GM18526 (cell line): ENCODE results near the gene SMURF2.
A peak's percentile ranks its signal among the peaks of the same experiment; 100 is the strongest.

ENCODE experiments used
- POLR2A ChIP-seq: IDR thresholded peaks from 3 replicates; pipeline ENCODE4 v1.6.1; 2011; ENCODE audit not compliant: insufficient read length; ENCODE audit errors: extremely low read depth

SMURF2 gene

GRCh38 chr17:64608571-64608981, 53.5 kb downstream of the SMURF2 start:
- no peak for TF ChIP-seq POLR2A

GRCh38 chr17:64607862-64608565, 54.1 kb downstream of the SMURF2 start:
- no peak for TF ChIP-seq POLR2A

DNA sequence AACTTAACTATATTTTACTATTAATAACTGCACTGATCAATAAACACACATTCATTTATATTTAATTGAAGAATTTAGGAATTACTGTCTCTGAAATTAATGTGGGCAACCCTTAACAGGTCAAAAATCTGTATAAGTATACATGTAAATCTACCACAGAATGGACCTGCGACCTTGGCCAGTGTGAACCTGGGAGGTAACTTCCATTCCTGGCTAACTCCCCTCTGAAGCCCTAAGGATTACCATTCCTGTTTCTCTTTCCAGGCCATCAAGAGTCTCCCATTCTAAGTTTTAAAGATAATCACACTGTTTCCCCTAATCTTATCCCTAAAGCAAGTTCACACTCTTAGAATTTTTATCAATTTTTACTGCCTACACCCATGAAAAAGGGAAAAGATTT, 58.1 kb downstream of the SMURF2 start:
- TF ChIP-seq POLR2A: no peak

DNA sequence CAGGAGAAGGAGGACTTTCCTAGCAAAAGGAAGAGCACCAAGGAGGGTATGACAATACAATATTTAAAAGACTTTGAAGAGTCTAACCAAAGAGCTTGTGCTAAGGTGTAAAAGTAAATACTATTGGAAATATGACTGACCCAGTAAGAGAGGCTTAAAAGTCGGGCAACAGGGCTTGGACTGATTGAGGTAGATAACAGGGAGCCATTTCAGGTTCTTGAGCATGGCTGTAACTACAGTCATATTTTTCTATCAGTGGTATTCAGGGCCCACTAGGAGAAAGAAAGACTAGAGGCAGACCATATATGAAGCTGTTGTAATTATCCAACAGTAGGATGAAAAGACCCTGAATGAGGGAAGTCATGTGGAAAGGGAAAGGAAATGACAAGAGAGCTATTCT, 62.3 kb downstream of the SMURF2 start:
- no peak for TF ChIP-seq POLR2A

GRCh38 chr17:64599187-64599676, 62.9 kb downstream of the SMURF2 start:
- TF ChIP-seq POLR2A: peak; percentile 25

DNA sequence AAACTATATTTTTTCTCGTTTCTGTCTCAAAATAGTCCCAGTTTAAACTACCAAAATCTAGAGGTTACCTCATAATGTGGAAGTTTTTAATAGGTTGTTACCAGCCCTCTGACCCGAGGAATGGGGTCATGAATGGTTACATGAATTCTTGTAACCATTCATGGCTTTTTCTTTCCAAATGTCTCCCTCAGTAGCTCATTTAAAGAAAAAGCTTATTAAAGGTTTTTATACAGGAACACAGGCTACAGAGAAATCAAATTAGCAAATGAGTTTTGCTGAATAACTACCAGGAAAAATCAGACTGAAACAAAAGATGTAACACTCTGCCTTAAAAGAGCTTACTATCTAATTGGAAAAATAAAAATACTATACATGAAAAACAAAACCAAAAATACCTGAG, 63.4 kb downstream of the SMURF2 start:
- no peak for TF ChIP-seq POLR2A

- TF ChIP-seq POLR2A: no peak
Measured at GRCh38 chr17:64596988-64597387, 65.1 kb downstream of the SMURF2 start.

GRCh38 chr17:64596439-64596838, 65.7 kb downstream of the SMURF2 start:
- TF ChIP-seq POLR2A: no peak

DNA sequence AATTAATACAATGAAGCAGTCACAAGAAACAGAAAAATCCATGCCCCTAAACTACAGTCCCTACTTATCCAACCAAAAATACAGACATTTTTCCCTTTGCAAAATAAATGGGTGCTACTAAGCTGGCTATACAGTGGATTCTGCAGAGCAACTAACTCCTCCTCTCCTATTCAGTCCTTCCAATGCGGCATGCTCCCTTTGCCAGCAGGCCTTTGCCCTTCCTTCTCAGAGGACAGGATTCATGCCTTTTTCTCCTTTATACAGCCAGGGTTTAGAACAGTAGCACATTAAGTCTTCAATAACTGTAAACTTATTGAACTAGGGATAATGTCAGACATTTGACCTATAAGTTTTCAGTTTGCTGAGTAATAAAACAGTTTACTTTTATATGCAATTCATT, 70.2 kb downstream of the SMURF2 start:
- no peak for TF ChIP-seq POLR2A

DNA sequence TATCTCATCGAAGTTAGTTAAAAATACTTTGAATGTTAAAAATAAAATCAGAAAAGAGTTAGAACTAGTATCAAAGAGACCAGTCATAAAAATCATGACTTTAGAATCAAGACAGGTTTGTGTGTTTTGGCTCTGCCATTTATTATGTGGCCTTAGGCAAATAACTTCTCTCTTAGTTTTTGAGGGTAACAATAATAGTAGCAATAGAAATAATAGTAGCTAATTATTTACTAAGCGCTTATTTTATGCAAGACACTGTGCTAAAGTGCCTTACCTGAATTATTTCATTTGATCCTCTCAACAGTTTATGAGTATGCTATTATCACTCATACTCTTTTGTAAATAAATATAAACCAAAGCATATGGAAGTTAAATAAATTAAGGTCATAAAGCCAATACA, 77.0 kb downstream of the SMURF2 start:
- no peak for TF ChIP-seq POLR2A

DNA sequence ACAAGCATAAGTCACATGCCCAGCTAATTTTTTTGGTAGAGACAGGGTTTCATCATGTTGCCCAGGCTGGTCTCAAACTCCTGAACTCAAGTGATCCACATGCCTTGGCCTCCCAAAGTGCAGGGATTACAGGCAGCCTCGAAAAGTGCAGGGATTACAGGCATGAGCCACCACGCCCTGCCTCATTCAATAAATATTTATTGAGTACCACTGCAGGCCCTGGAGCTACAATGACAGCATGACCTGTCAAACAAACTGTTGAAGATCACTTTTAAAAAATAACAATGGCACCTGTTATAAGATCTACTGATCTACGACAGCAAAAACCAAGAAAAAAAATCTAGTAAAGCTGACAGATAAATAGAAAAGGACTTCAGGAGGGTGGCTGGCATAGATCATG, 79.1 kb downstream of the SMURF2 start:
- no peak for TF ChIP-seq POLR2A

GRCh38 chr17:64580384-64581315, 81.5 kb downstream of the SMURF2 start:
- TF ChIP-seq POLR2A: no peak

DNA sequence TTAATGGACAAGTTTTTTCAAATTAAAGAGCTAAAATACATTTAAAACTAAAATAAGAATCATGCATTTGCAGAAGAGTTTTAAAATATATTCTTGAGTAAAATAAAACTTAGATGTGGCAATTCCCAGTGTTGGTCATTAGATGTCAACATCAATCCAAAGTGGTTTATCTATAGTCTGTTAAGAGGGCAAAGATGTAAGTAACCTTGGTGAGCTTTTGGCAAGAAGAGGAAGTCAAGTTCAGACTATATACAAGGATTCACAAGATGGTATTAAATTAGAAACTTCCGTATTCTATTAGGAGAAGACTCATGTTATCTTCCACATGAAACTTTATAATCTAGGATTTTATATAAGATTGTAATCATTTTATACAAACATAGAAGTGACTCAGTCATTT, 82.2 kb downstream of the SMURF2 start:
- no peak for TF ChIP-seq POLR2A

GRCh38 chr17:64575431-64575830, 86.7 kb downstream of the SMURF2 start:
- TF ChIP-seq POLR2A: no peak

DNA sequence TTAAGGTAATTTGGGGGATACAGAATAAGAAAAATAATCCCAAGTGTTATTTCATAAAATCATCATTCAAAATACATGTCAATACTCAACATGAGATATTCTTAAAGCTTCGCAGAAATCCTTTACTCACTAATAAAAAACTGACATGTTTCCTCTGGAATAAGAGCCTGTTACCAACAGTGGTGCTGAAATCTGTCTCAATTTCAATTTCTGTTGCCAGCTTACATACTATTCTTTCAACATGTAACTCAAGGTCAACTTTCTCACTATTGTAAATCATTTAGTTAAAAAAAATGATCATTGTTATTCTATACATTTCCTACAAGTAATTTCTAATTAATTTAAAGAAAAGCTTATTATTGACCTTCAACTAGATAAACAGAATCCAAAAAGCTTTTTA, 87.5 kb downstream of the SMURF2 start:
- no peak for TF ChIP-seq POLR2A

GRCh38 chr17:64573214-64573613, 88.9 kb downstream of the SMURF2 start:
- TF ChIP-seq POLR2A: no peak
